Sigmoid colon (tissue), 3 donors: ENCODE results near the gene RSBN1L.

ENCODE experiments used
- POLR2A ChIP-seq, 2 donors: fragments of 450-650 bp; IDR thresholded peaks; one replicate each; pipeline ENCODE4 v1.6.1; 2016; ENCODE audit warnings: antibody characterized with exemption in 2 of 2, mild to moderate bottlenecking in 2 of 2, moderate library complexity in 2 of 2
- TF ChIP-seq, protein P1 (sequence below), 4 experiments: fragments of 450-650 bp in 3 of 4; fragments of 200-600 bp in 1 of 4; IDR thresholded peaks; one replicate each; pipeline ENCODE4 v1.5.1; 2016 to 2019; ENCODE audit warnings: antibody characterized with exemption in 4 of 4, mild to moderate bottlenecking in 3 of 4, moderate library complexity in 2 of 4

DNA sequence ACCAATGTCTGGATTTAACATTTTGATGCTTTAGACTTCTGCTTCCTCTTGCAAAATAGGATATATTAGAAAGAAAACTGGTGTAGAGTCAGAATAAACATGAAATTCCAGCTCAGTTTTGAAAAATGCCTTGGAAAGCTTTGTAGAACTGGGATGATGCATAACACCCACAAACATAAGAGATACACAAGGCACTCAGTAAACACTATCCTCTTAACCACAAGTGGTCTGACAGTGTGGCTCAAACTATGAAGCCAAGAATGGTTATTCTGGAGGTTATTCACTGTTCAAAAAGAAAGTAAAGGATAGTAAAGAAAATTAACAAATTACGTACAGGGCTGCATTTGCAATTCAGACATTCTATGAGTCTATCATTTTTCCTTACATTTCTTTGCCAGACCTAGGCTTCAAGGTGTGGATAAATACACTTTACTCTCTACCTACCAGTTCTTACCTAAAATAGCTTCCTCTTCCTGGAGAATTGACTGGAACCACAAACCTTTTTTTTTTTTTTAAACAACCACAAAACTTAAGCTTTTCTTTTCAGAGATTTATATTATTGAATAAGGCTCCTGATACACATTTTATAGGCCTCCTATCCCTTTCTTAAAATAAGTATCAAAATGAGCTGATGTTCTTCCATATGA is 9.0 kb upstream of the RSBN1L start:
- no peak for TF ChIP-seq POLR2A (IDR thresholded peaks at IDR 0.05)
- TF ChIP-seq, protein P1, sequence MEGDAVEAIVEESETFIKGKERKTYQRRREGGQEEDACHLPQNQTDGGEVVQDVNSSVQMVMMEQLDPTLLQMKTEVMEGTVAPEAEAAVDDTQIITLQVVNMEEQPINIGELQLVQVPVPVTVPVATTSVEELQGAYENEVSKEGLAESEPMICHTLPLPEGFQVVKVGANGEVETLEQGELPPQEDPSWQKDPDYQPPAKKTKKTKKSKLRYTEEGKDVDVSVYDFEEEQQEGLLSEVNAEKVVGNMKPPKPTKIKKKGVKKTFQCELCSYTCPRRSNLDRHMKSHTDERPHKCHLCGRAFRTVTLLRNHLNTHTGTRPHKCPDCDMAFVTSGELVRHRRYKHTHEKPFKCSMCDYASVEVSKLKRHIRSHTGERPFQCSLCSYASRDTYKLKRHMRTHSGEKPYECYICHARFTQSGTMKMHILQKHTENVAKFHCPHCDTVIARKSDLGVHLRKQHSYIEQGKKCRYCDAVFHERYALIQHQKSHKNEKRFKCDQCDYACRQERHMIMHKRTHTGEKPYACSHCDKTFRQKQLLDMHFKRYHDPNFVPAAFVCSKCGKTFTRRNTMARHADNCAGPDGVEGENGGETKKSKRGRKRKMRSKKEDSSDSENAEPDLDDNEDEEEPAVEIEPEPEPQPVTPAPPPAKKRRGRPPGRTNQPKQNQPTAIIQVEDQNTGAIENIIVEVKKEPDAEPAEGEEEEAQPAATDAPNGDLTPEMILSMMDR (IDR thresholded peaks at IDR 0.05): no peak
